Fibroblast of skin of right quadriceps (primary cell): ENCODE data around the gene CHCHD6.

Source experiments
- DNase-seq: peaks from one replicate; pipeline ENCODE4 v3.0.0-alpha.2; 2013

CHCHD6 gene

GRCh38 chr3:126965526-126966080, 261.6 kb downstream of the CHCHD6 start:
- no peak for DNase-seq

GRCh38 chr3:126967386-126967785, 263.3 kb downstream of the CHCHD6 start:
- DNase-seq, result no peak

GRCh38 chr3:126968391-126969390, 264.7 kb downstream of the CHCHD6 start:
- DNase-seq, result no peak

- DNase-seq, result peak; percentile 35
Observed at GRCh38 chr3:126969586-126969985, 265.5 kb downstream of the CHCHD6 start.

GRCh38 chr3:126970101-126970500, 266.1 kb downstream of the CHCHD6 start:
- DNase-seq, result no peak

- DNase-seq, result no peak
Observed at GRCh38 chr3:126970921-126971320, 266.9 kb downstream of the CHCHD6 start.

GRCh38 chr3:126971891-126972351, 267.9 kb downstream of the CHCHD6 start:
- DNase-seq, result peak; percentile 13

GRCh38 chr3:126972866-126973265, 268.8 kb downstream of the CHCHD6 start:
- DNase-seq, result no peak

- DNase-seq, result no peak
Observed at GRCh38 chr3:126973814-126974213, 269.8 kb downstream of the CHCHD6 start.

- no peak for DNase-seq
Observed at GRCh38 chr3:126974756-126975155, 270.7 kb downstream of the CHCHD6 start.

- DNase-seq, result no peak
Observed at GRCh38 chr3:126976906-126977305, 272.9 kb downstream of the CHCHD6 start.

- no peak for DNase-seq
Observed at GRCh38 chr3:126977821-126978220, 273.8 kb downstream of the CHCHD6 start.

- no peak for DNase-seq
Observed at GRCh38 chr3:126978291-126978690, 274.3 kb downstream of the CHCHD6 start.

GRCh38 chr3:126979046-126979628, 275.1 kb downstream of the CHCHD6 start:
- no peak for DNase-seq

- DNase-seq, result no peak
Observed at GRCh38 chr3:126980266-126980811, 276.3 kb downstream of the CHCHD6 start.

- no peak for DNase-seq
Observed at GRCh38 chr3:126982126-126982470, 278.1 kb downstream of the CHCHD6 start.

GRCh38 chr3:126982471-126983175, 278.6 kb downstream of the CHCHD6 start, which contains the start of gene PLXNA1:
Gene PLXNA1, plus strand, starts transcription at chr3:126983115. Its CDS starts 5,479 bp downstream, at chr3:126988594.
- DNase-seq, result peak; percentile 79

GRCh38 chr3:126983276-126983652, 279.2 kb downstream of the CHCHD6 start:
- DNase-seq, result no peak

GRCh38 chr3:126983653-126984390, 279.8 kb downstream of the CHCHD6 start:
- peak; percentile 27 for DNase-seq

- no peak for DNase-seq
Observed at GRCh38 chr3:126984391-126985131, 280.5 kb downstream of the CHCHD6 start.
